T-helper 17 cell (primary cell): ENCODE measurements around the gene ARRB2. TPM values are rescaled to one million over a fixed set of nuclear protein-coding genes. Genes with fewer than 3 reads are reported as not detected.

ENCODE experiments used
- ATAC-seq: fragments of 150-1000 bp; cut with Tn5 transposase; 2 replicates; pipeline ENCODE4 v1.10.0; 2021; ENCODE audit warnings: mild to moderate bottlenecking, moderate library complexity
- DNase-seq, 3 donors: peaks; one replicate each; pipeline versions ENCODE4 v3.0.0 to v3.0.0-alpha.2; 2020 to 2021
- H3K9me3 ChIP-seq: one replicate; pipeline ENCODE4 v1.7.0; 2013; ENCODE audit warnings: low read length, mild to moderate bottlenecking; ENCODE audit not compliant: control insufficient read depth, poor library complexity, severe bottlenecking
- H3K27ac Mint-ChIP-seq: one replicate; pipeline ENCODE4 v1.8.0; 2022; ENCODE audit warnings: mild to moderate bottlenecking, moderate library complexity, mixed read lengths
- H3K27me3 Mint-ChIP-seq: one replicate; pipeline ENCODE4 v1.8.0; 2022; ENCODE audit warnings: mixed read lengths
- H3K36me3 Mint-ChIP-seq: one replicate; pipeline ENCODE4 v1.8.0; 2022; ENCODE audit warnings: low read depth, mixed read lengths
- H3K4me1 Mint-ChIP-seq: one replicate; pipeline ENCODE4 v1.8.0; 2022; ENCODE audit warnings: mild to moderate bottlenecking, mixed read lengths
- H3K4me3 Mint-ChIP-seq: one replicate; pipeline ENCODE4 v1.8.0; 2022; ENCODE audit warnings: mild to moderate bottlenecking, moderate library complexity, mixed read lengths
- total RNA-seq, 4 donors: library from RNA in 2 of 4; stranded (reverse) in 2 of 4; gene quantifications; one replicate each; pipeline ENCODE4 v1.2.3 and lab custom pipeline; 2022 to 2026

ARRB2 gene
- total RNA-seq, 2 donors from 2014 or later: 220 to 255 TPM

DNA sequence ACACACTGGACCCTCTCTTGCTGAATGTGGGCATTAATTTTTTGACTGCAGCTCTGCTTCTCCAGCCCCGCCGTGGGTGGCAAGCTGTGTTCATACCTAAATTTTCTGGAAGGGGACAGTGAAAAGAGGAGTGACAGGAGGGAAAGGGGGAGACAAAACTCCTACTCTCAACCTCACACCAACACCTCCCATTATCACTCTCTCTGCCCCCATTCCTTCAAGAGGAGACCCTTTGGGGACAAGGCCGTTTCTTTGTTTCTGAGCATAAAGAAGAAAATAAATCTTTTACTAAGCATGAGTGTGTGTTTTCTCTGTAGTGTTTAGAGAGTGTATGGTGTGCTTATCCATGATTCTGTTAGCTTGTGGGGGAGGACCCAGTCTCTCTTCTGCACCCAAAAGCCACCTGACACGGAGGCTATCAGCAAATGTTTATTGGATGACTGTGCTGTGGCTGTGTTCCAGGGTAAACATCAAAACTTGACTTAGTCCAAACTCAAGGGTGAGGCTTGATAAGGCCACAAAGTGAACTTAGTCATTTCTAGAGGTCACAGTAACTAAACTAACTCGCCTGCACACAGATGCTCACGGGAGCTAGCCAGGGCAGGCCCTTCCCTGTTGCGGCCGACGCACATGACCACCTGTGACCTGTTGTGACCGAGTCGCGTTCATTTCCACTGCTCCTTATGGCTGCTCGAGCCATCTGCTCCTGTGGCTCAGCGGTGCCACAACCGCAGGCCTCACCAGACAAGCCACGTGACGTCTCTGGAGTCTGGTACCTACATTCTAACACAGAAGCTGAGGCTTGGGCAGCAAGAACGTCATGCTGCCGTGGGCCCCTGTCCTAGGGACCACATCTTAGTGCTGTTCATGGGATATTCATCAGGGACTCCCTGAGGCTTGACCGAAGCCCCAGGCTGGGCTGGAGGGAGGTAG, 11.0 kb downstream of the ARRB2 start:
- Mint-ChIP-seq H3K27ac (peak overlapping the region; percentile 74), H3K36me3 (peaks cover 4% of the 10 kb centered on the region), H3K4me3 (no peak overlapping the region), H3K27me3 (no peaks in the 10 kb centered on the region), H3K4me1 (peaks cover 8% of the 10 kb centered on the region)
- ATAC-seq (peak; percentile 72), DNase-seq (no peak)
- no peaks in the 10 kb centered on the region for H3K9me3 ChIP-seq

DNA sequence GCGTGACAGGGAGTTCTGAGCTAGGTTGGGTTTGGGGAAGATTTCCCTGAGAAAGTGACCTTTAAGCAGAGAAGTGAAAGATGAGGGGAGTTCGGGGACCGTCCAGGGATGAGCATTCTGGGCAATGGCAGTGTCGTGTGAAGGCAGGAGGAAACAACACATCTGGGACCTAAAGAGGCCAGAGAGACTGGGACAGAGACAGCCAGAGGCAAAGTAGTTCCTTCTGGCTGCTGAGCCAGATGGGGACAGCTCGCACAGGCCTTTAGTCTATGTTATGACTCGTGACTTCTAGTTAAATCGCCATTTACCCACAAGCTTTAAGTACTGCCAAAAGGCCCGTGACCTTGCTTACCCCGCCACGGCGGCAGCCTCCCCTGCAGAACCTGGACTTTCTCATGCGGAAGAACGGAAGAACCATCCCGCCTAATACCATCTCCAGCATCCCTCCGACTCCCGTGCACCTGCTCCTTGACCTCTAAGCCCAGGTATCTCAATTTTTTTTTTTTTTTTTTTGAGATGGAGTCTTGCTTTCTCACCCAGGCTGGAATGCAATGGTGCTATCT, 12.3 kb downstream of the ARRB2 start:
- DNase-seq (no peak), ATAC-seq (no peak)
- Mint-ChIP-seq H3K27me3 (no peaks in the 10 kb centered on the region), H3K36me3 (peaks cover 4% of the 10 kb centered on the region), H3K27ac (no peak overlapping the region), H3K4me1 (peaks cover 4% of the 10 kb centered on the region), H3K4me3 (no peak overlapping the region)
- H3K9me3 ChIP-seq: no peaks in the 10 kb centered on the region

DNA sequence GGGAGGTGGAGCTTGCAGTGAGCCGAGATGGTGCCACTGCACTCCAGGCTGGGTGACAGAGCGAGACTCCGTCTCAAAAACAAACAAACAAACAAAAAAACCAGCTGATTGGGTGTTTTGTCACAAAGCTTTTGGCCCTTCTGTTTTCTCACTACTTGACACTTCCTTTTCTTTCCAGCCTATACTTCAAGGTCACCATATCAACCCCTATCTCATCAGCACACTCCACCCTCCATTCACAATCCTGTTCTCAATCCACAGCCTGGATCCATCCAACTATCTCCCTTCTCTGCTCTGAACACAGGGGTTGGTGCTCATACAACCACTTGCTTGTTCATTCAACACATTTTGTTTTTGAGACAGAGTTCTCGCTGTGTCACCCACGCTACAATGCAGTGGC, 14.2 kb downstream of the ARRB2 start:
- no peak overlapping the region for H3K27ac Mint-ChIP-seq
- no peaks in the 10 kb centered on the region for H3K9me3 ChIP-seq
- DNase-seq: no peak
- peaks cover 4% of the 10 kb centered on the region for H3K4me1 Mint-ChIP-seq
- peaks cover 3% of the 10 kb centered on the region for H3K36me3 Mint-ChIP-seq
- no peak overlapping the region for H3K4me3 Mint-ChIP-seq
- no peaks in the 10 kb centered on the region for H3K27me3 Mint-ChIP-seq
- ATAC-seq: no peak

DNA sequence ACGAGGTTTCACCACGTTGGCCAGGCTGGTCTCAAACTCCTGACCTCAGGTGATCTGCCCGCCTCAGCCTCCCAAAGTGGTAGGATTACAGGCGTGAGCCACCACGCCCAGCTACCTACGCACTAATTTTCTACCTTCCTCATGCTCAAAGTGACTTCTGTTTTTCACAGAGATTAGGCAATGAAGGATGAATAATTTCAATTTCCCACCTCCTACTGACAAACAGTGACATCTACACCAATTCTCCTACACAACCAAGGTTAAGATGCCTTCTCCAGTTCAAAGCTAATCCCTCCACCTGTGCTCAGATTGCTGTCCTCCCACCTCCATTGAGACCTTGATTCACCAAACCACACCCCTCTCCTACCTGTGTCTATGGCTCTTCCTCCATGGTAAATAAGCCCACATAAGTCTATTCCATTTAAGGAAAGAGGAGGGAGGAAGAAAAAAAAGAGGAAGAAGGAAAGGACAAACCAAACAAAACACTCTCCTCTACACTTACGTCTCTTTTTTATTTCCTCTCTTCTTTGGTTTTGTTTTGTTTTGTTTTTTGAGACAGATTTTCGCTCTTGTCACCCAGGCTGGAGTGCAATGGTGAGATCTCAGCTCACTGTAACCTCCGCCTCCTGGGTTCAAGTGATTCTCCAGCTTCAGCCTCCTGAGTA, 15.3 kb downstream of the ARRB2 start:
- H3K36me3 Mint-ChIP-seq: peaks cover under 1% of the 10 kb centered on the region
- H3K9me3 ChIP-seq: no peaks in the 10 kb centered on the region
- H3K4me3 Mint-ChIP-seq: no peak overlapping the region
- peaks cover 9% of the 10 kb centered on the region for H3K4me1 Mint-ChIP-seq
- no peak for DNase-seq
- no peak for ATAC-seq
- H3K27ac Mint-ChIP-seq: no peak overlapping the region
- no peaks in the 10 kb centered on the region for H3K27me3 Mint-ChIP-seq

DNA sequence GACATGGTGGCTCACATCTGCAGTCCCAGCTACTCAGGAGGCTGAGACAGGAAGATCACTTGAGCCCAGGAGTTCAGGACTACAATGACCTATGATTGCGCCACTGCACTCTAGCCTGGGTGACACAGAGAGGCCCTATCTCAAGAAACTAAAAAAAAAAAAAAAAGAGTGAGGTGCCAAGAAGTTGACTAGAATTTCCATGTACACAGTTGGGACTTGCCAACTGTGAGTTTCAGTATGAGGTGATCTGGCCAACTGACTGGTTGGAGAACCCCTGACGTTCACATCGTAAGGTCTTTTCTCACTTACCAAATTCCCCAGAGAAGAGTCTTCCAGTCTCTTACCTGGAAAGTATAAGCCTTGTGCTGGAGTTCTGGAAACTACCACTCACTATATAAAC, 17.7 kb downstream of the ARRB2 start:
- H3K9me3 ChIP-seq: no peaks in the 10 kb centered on the region
- ATAC-seq: no peak
- Mint-ChIP-seq H3K27ac (peak overlapping the region; percentile 41), H3K4me1 (peaks cover 18% of the 10 kb centered on the region), H3K36me3 (peaks cover 3% of the 10 kb centered on the region), H3K4me3 (no peak overlapping the region), H3K27me3 (no peaks in the 10 kb centered on the region)
- DNase-seq: no peak

DNA sequence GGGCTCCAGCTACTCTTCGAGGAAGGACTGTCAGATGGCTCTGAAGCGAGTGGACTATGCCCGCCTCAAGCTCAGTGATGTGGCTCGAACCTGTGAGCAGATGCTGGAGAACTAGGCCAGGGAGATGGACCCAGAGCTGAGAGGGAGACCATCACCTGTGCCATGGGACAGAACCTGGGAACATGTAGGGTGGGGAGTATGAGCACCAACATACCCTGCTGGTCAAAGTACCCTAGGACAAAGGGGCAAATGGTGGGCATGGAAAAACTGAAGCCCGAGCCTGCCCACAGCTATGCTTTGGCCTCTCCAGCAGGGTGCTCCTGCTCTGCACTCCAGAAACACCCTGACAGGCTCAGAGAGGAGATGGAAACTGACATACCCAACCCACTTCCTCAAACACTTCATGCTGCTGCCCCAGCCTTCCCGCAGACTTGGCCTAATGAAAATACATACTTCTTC, 22.7 kb downstream of the ARRB2 start:
- no peak for ATAC-seq
- DNase-seq: no peak
- Mint-ChIP-seq H3K4me3 (peak overlapping the region; percentile 39), H3K27ac (peak overlapping the region; percentile 49), H3K36me3 (peaks cover 3% of the 10 kb centered on the region), H3K27me3 (no peaks in the 10 kb centered on the region), H3K4me1 (peaks cover 24% of the 10 kb centered on the region)
- no peaks in the 10 kb centered on the region for H3K9me3 ChIP-seq

DNA sequence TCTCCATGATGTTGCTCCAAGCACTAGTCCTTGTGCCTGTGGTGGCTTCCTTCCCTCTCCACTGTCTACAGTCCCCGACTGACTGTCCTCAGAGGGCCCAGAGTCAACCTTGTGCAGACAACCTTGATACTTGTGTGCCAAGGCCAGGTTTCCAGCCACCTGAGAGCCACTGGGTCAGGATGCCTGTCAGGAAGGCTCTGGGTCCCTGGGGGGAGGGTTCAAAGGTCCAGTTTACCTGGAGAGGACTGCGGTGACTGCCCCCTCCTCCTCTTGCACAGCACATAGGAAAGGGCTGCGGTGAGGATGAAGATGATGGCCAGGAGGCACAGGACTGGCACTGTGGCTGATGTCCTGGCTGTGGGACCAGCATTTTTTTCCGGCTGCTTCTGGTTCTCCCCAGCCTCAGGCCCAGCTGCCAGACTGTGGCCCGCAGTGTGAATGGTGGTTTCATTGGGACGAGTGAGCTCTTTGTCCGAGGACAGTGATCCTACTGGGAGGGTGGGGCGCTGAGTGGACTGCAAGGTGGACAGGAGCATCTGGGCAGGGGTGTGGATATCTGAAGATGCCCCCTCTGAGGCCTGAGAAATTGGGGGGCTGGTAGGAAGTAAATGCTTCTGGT, 24.5 kb downstream of the ARRB2 start:
- H3K27me3 Mint-ChIP-seq: no peaks in the 10 kb centered on the region
- H3K27ac Mint-ChIP-seq: no peak overlapping the region
- peaks cover 3% of the 10 kb centered on the region for H3K36me3 Mint-ChIP-seq
- no peaks in the 10 kb centered on the region for H3K9me3 ChIP-seq
- ATAC-seq (no peak), DNase-seq (no peak)
- no peak overlapping the region for H3K4me3 Mint-ChIP-seq
- H3K4me1 Mint-ChIP-seq: peaks cover 30% of the 10 kb centered on the region

DNA sequence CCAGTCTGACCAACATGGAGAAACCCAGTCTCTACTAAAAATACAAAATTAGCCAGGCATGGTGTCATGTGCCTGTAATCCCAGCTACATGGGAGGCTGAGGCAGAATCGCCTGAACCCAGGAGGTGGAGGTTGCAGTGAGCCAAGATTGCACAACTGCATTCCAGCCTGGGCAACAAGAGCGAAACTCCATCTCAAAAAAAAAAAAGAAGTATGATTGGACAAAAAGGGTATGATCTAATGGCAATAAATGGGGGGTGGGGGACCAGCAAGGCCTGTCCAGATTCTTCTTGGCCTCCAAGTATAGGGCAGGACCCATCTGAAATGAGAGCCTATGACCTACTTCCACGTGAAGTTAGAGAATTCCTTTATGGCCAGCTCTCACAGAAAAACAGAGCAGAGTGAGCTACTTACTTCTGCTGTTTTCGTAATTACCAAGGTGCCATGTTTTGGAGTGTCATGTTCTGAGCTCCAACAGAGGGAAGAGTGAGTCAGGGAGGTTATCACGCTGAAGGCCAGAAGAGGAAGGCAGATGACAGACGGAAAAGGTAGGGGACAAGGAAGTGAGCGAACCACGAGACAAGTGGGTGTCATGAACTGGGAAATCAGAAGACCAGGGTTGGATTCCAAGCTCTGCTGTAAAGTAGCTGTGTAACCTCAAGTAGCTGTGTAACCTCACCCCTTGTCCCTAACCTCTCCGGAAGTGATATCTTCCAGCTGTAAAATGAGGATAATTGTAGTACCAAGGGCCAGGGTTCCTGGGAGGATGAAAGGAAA, 25.6 kb downstream of the ARRB2 start:
- Mint-ChIP-seq H3K4me1 (peaks cover 26% of the 10 kb centered on the region), H3K36me3 (peaks cover 6% of the 10 kb centered on the region), H3K27ac (no peak overlapping the region), H3K4me3 (peak overlapping the region; percentile 33), H3K27me3 (peaks cover 6% of the 10 kb centered on the region)
- DNase-seq (no peak), ATAC-seq (no peak)
- H3K9me3 ChIP-seq: no peaks in the 10 kb centered on the region

DNA sequence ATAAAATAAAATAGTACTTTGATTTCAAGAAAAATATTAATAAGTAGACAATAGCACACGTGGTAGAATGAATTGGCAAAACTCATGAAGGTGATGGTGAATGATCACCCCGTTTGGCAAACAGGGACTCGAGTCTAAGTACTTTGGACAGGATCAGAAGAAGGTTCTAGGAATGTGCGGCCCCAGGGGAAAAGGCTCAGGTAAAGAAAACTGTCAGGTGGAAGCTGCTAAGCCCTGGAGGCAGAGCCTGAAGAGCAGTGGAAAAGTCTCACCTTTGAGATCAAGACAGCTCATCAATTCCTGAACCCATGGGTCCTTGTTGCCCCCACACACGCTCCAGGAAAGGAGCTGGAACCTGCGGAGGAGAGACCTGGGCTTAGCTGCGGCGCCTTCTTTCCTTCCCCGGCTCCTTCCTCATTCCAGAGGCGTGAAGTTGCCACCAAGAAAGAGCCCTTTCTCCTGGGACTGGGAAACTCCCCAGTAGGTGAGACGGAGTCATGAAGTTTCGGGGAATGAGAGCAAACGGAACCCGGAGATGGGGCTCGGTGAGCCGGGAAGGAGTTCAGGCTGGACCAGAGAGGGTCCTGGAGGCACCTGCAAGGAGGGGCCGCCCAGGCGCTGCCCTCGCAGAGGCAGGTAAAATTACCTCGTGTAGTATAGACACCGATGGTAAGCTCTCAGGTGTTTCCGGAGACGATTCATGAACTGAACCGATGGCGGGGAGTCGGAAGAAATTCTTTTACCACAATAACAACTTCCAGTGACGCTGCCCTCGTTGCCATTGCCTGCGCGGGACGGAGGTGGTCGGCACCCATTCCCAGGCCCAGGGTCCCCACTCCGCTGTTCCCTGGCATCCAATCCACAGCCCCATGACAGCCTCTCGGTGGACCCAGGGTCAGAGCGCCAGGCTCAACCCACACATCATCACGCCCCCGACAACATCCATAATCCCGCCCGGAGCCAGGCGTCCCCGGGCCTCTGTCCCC, 28.0 kb downstream of the ARRB2 start:
- Mint-ChIP-seq H3K27ac (peak overlapping the region; percentile 82), H3K36me3 (peaks cover 4% of the 10 kb centered on the region), H3K4me1 (peaks cover 19% of the 10 kb centered on the region), H3K27me3 (peaks cover 11% of the 10 kb centered on the region), H3K4me3 (peak overlapping the region; percentile 92)
- no peaks in the 10 kb centered on the region for H3K9me3 ChIP-seq
- DNase-seq (peak in 1 of 3 donors; percentile 18), ATAC-seq (peak; percentile 66)

DNA sequence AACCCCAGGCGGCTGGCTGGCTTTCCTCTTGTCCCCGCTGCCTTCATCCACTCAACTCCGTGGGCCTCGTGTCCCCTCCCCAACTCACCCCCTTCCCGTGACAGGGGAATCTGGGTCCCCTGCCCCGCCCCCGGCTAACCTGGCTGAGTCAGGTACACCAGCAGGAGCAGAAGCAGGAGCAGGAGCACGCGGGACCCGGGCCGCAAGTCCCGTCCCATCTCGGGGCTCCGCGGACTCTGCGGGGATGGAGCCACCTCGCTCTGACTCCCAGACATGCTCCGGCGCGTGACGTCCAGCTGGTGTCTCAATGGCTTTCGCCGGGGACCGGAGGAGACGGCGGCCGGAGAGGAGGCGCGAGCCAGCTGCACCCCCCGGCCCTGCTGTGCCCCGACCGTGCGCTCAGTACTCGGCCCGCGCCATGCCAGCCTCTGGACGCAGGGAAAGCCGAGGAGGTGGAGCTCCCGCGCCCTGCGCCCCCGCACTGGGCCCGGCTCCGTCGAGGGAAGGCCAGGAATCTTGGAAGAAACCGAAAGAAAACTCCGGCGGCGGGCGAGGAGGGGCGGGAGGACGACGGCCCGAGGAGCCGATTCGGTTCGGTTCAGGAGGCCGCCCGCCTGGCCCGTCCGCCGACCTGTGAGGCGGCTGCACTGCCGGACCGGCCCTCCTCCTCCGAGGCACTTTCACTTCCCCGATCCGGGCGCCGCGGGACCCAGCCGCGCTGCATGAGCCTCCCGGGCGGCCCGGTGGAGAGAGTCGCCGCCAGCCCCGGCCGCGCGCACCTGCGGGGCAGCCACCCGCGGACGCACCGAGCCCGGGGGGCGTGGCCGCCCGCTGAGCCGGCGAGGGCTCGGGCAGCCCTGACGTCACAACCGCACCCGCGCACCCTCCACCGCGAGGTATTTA, 28.9 kb downstream of the ARRB2 start, which contains the start of the genes CXCL16 and ZMYND15:
CXCL16 (minus strand) TSS at position 807 of the 903 bp plus-strand sequence; CDS start at position 218, 589 bp downstream.
ZMYND15 (plus strand) TSS at position 712 of the 903 bp plus-strand sequence. CDS start 716 bp downstream, outside the sequence.
- H3K36me3 Mint-ChIP-seq: peaks cover 4% of the 10 kb centered on the region
- peaks cover 19% of the 10 kb centered on the region for H3K4me1 Mint-ChIP-seq
- H3K27ac Mint-ChIP-seq: peak within 1 kb of the TSS; percentile 82
- no peaks in the 10 kb centered on the region for H3K9me3 ChIP-seq
- peak within 1 kb of the TSS; percentile 92 for H3K4me3 Mint-ChIP-seq
- peaks cover 11% of the 10 kb centered on the region for H3K27me3 Mint-ChIP-seq
- ATAC-seq: peak; percentile 76
- peak; percentile 53 to 64 (median 61) for DNase-seq

DNA sequence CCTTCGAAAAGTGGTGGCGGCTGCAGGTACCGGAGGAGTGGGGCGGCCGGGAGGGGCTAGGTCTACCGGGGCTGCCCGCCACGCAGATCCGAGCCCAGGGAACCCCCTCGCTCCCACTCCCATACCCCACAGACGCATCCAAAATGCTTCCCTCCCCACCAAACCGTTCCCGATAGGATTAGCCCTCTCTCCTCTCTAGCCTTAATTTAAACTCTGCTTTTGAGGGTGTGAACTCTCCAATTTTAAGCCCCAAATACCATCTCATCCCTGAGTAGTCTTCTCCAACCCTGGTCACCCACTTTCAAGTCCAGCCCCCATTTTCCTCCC, 29.6 kb downstream of the ARRB2 start:
- ATAC-seq (no peak), DNase-seq (no peak)
- peak overlapping the region; percentile 76 for H3K27ac Mint-ChIP-seq
- H3K36me3 Mint-ChIP-seq: peaks cover 4% of the 10 kb centered on the region
- no peaks in the 10 kb centered on the region for H3K9me3 ChIP-seq
- peaks cover 11% of the 10 kb centered on the region for H3K27me3 Mint-ChIP-seq
- H3K4me3 Mint-ChIP-seq: peak overlapping the region; percentile 92
- peaks cover 20% of the 10 kb centered on the region for H3K4me1 Mint-ChIP-seq
